ENCODE measurements around the gene ADAMTSL1.

Gene ADAMTSL1

GRCh38 chr9:18614651-18615050 is 140.7 kb downstream of the ADAMTSL1 start:
- no peaks in the 10 kb centered on the region for H3K9me3 ChIP-seq (ENCODE audit: low read length)
- H3K4me1 ChIP-seq (ENCODE audit: insufficient read depth, low read length) = peaks cover 8% of the 10 kb centered on the region
- no peaks in the 10 kb centered on the region for H3K36me3 ChIP-seq (ENCODE audit: insufficient read depth, low read length)
- H2AFZ ChIP-seq (ENCODE audit: low read depth, low read length) = no peak overlapping the region
- no peak overlapping the region for H3K4me3 ChIP-seq (ENCODE audit: low read length)
- no peaks in the 10 kb centered on the region for H3K27me3 ChIP-seq (ENCODE audit: insufficient read depth, low read length)

DNA sequence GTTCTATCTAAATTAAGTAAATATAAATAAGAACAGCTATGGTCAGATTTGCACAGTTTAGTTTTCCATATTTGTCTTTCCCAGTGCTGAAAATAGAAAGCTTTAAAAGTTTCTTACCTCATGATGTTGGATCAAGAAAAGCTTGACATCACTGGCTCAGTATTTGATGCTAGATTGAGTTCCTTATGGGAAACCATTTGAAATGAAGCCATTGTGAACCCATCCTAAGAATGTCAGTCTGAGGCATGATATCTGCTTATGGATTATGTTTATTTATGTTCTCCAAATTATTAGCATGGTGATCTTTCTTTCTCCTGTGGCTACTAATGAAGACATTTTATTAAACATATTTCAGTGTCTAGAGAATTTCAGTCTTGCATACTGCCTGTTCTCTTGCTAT is 143.0 kb downstream of the ADAMTSL1 start:
- no peak overlapping the region for H3K4me3 ChIP-seq (ENCODE audit: low read length)
- H2AFZ ChIP-seq (ENCODE audit: low read depth, low read length) = no peak overlapping the region
- no peaks in the 10 kb centered on the region for H3K4me1 ChIP-seq (ENCODE audit: insufficient read depth, low read length)
- no peaks in the 10 kb centered on the region for H3K36me3 ChIP-seq (ENCODE audit: insufficient read depth, low read length)
- H3K9me3 ChIP-seq (ENCODE audit: low read length) = no peaks in the 10 kb centered on the region
- no peaks in the 10 kb centered on the region for H3K27me3 ChIP-seq (ENCODE audit: insufficient read depth, low read length)

DNA sequence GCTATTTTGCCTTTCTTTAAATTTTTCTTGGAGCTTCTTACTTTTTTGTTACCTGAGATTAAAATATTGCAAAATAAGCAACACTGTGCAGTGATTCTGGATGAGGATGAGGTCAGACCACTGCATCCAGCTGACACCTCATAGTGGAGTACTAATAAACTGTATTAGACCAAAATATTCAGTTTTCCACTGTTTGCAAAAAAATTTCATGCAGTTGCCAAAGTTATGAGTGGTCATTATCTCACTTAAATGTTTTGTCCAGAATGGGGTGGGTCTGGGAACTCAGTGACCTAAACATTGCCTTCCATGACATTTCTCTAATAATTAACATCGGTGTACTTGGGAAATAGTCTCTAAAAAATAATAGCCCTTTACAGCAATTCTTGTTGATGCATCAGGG is 143.8 kb downstream of the ADAMTSL1 start:
- H3K4me1 ChIP-seq (ENCODE audit: insufficient read depth, low read length) = no peaks in the 10 kb centered on the region
- no peaks in the 10 kb centered on the region for H3K9me3 ChIP-seq (ENCODE audit: low read length)
- H3K4me3 ChIP-seq (ENCODE audit: low read length) = no peak overlapping the region
- H2AFZ ChIP-seq (ENCODE audit: low read depth, low read length) = no peak overlapping the region
- H3K36me3 ChIP-seq (ENCODE audit: insufficient read depth, low read length) = no peaks in the 10 kb centered on the region
- H3K27me3 ChIP-seq (ENCODE audit: insufficient read depth, low read length) = no peaks in the 10 kb centered on the region

- H3K4me1 ChIP-seq (ENCODE audit: insufficient read depth, low read length) = no peaks in the 10 kb centered on the region
- no peaks in the 10 kb centered on the region for H3K36me3 ChIP-seq (ENCODE audit: insufficient read depth, low read length)
- H2AFZ ChIP-seq (ENCODE audit: low read depth, low read length) = no peak overlapping the region
- no peak overlapping the region for H3K4me3 ChIP-seq (ENCODE audit: low read length)
- no peaks in the 10 kb centered on the region for H3K27me3 ChIP-seq (ENCODE audit: insufficient read depth, low read length)
- H3K9me3 ChIP-seq (ENCODE audit: low read length) = no peaks in the 10 kb centered on the region
Measured at GRCh38 chr9:18618862-18619261, 144.9 kb downstream of the ADAMTSL1 start.

DNA sequence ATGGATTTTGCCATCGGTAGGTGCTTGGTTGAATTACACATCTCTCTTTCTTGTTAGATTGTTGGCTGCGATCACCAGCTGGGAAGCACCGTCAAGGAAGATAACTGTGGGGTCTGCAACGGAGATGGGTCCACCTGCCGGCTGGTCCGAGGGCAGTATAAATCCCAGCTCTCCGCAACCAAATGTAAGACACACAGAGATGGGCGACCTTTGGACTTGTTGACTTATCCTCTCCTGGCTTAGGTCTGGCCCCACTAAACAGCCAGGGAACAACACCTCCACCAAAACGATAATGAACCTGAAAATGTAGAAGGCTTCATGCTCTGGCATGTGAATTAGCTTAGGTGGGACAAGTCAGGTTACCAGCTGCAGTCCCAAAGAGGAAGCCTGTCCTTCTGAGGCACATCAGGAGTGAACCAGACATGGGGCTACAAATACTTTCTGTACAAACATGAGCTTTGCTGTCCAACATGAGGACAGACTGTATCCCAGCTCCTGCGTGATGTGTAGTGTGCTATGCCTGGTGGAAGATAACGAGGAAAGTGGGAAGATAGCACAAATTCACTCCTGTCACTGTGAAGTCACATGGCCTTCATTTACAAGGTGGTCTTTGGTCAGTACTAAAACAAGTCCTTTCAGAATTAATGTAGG is 148.4 kb downstream of the ADAMTSL1 start:
- Histone ChIP-seq H3K9me3 (ENCODE audit: low read length) (no peaks in the 10 kb centered on the region), H3K4me3 (ENCODE audit: low read length) (no peak overlapping the region), H2AFZ (ENCODE audit: low read depth, low read length) (no peak overlapping the region), H3K36me3 (ENCODE audit: insufficient read depth, low read length) (no peaks in the 10 kb centered on the region), H3K27me3 (ENCODE audit: insufficient read depth, low read length) (no peaks in the 10 kb centered on the region), H3K4me1 (ENCODE audit: insufficient read depth, low read length) (no peaks in the 10 kb centered on the region)

- Histone ChIP-seq H3K4me1 (ENCODE audit: insufficient read depth, low read length) (no peaks in the 10 kb centered on the region), H3K27me3 (ENCODE audit: insufficient read depth, low read length) (no peaks in the 10 kb centered on the region), H3K36me3 (ENCODE audit: insufficient read depth, low read length) (no peaks in the 10 kb centered on the region), H3K4me3 (ENCODE audit: low read length) (no peak overlapping the region), H2AFZ (ENCODE audit: low read depth, low read length) (no peak overlapping the region), H3K9me3 (ENCODE audit: low read length) (no peaks in the 10 kb centered on the region)
Measured at GRCh38 chr9:18623221-18624079, 149.5 kb downstream of the ADAMTSL1 start.

DNA sequence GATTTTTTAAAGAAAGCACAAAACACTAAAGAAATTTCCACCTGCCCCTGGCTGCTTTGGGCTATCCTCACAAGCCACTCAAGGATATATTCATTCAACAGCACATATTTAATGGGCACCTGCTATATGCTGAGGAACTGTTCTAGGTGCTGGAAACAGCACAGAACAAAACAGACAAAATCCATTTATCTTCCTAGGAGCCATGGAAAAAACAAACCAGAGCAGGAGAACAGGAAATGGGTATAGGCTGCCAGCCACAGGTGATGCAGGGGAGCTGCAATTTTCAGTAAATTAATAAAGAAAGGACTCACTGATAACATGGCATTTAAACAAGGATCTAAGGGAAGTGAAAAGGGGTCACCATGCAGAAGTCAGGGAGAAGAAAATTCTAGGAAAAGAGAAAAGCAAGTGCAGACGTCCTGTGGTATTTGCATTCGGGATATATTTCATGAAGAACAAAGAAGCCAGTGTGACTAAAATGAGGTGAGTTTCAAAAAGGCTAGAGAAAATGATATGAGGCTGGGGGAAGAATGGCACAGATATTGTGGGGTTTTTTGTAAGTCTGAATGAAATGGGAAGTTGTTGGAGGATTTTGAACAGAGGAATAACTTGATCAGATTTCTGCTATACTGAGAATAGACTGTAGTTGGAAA is 152.2 kb downstream of the ADAMTSL1 start:
- Histone ChIP-seq H3K9me3 (ENCODE audit: low read length) (no peaks in the 10 kb centered on the region), H3K36me3 (ENCODE audit: insufficient read depth, low read length) (no peaks in the 10 kb centered on the region), H3K27me3 (ENCODE audit: insufficient read depth, low read length) (no peaks in the 10 kb centered on the region), H3K4me1 (ENCODE audit: insufficient read depth, low read length) (no peaks in the 10 kb centered on the region), H2AFZ (ENCODE audit: low read depth, low read length) (no peak overlapping the region), H3K4me3 (ENCODE audit: low read length) (no peak overlapping the region)

- no peak overlapping the region for H3K4me3 ChIP-seq (ENCODE audit: low read length)
- H3K9me3 ChIP-seq (ENCODE audit: low read length) = no peaks in the 10 kb centered on the region
- no peaks in the 10 kb centered on the region for H3K4me1 ChIP-seq (ENCODE audit: insufficient read depth, low read length)
- no peak overlapping the region for H2AFZ ChIP-seq (ENCODE audit: low read depth, low read length)
- H3K36me3 ChIP-seq (ENCODE audit: insufficient read depth, low read length) = no peaks in the 10 kb centered on the region
- H3K27me3 ChIP-seq (ENCODE audit: insufficient read depth, low read length) = no peaks in the 10 kb centered on the region
Measured at GRCh38 chr9:18629136-18629535, 155.2 kb downstream of the ADAMTSL1 start.

GRCh38 chr9:18632632-18633403 is 158.9 kb downstream of the ADAMTSL1 start:
- Histone ChIP-seq H3K4me3 (ENCODE audit: low read length) (no peak overlapping the region), H3K9me3 (ENCODE audit: low read length) (no peaks in the 10 kb centered on the region), H2AFZ (ENCODE audit: low read depth, low read length) (no peak overlapping the region), H3K36me3 (ENCODE audit: insufficient read depth, low read length) (no peaks in the 10 kb centered on the region), H3K27me3 (ENCODE audit: insufficient read depth, low read length) (no peaks in the 10 kb centered on the region), H3K4me1 (ENCODE audit: insufficient read depth, low read length) (no peaks in the 10 kb centered on the region)

GRCh38 chr9:18636781-18637180 is 162.8 kb downstream of the ADAMTSL1 start:
- H2AFZ ChIP-seq (ENCODE audit: low read depth, low read length) = no peak overlapping the region
- H3K9me3 ChIP-seq (ENCODE audit: low read length) = no peaks in the 10 kb centered on the region
- H3K4me3 ChIP-seq (ENCODE audit: low read length) = no peak overlapping the region
- H3K27me3 ChIP-seq (ENCODE audit: insufficient read depth, low read length) = no peaks in the 10 kb centered on the region
- no peaks in the 10 kb centered on the region for H3K4me1 ChIP-seq (ENCODE audit: insufficient read depth, low read length)
- no peaks in the 10 kb centered on the region for H3K36me3 ChIP-seq (ENCODE audit: insufficient read depth, low read length)

- no peaks in the 10 kb centered on the region for H3K36me3 ChIP-seq (ENCODE audit: insufficient read depth, low read length)
- H3K9me3 ChIP-seq (ENCODE audit: low read length) = no peaks in the 10 kb centered on the region
- H3K4me3 ChIP-seq (ENCODE audit: low read length) = no peak overlapping the region
- H2AFZ ChIP-seq (ENCODE audit: low read depth, low read length) = no peak overlapping the region
- no peaks in the 10 kb centered on the region for H3K4me1 ChIP-seq (ENCODE audit: insufficient read depth, low read length)
- H3K27me3 ChIP-seq (ENCODE audit: insufficient read depth, low read length) = no peaks in the 10 kb centered on the region
Measured at GRCh38 chr9:18638371-18639249, 164.7 kb downstream of the ADAMTSL1 start.

DNA sequence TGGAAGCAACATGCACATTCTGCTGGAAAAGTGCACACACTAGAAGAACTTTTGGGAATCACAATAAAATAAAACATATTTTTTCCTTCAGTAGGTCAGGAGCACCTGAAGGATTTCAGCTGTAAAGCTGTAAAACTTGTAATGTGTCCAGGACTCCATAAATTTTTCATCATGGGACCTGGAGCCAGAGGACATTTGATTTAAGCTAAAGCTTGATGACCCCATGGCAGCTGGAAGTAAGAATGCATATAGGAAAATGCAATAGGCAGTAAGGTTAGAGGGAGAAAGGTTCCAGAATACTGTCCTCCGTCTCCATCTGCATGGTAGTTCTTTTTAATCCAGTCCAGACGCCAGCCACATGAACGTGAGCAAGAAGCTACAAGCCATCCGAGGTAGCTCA is 166.0 kb downstream of the ADAMTSL1 start:
- H3K4me3 ChIP-seq (ENCODE audit: low read length) = no peak overlapping the region

More for the DNA sequence above, 166.0 kb downstream of the ADAMTSL1 start:
- Histone ChIP-seq H3K9me3 (ENCODE audit: low read length) (no peaks in the 10 kb centered on the region), H2AFZ (ENCODE audit: low read depth, low read length) (no peak overlapping the region), H3K36me3 (ENCODE audit: insufficient read depth, low read length) (no peaks in the 10 kb centered on the region), H3K4me1 (ENCODE audit: insufficient read depth, low read length) (no peaks in the 10 kb centered on the region), H3K27me3 (ENCODE audit: insufficient read depth, low read length) (no peaks in the 10 kb centered on the region)

All from neuron (in vitro differentiated cells).